Measurements from ENCODE around the gene CHRND.

DNA sequence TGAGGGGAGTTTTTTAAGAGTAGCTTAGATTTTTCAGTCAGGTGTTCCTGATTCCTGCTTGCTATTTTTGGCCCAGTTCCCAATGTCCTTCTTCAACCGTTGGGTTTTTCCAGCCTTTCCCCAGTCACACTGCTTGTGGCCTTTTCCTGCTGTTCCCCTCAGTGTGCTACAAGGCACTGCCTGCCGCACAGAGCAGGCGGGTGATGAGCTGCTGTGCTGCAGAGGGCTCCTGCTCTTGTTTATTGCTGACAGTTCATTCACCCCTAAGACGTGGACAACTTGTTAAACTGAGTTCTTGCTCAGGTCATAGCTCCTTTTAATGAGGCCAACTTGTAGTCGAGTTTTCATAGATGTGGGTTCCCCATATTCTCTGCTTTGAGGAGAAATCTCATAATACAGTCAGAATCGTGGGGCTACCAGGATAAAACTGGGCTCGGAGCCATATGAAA lies 45.1 kb downstream of the CHRND start:
- TF ChIP-seq, protein P1, sequence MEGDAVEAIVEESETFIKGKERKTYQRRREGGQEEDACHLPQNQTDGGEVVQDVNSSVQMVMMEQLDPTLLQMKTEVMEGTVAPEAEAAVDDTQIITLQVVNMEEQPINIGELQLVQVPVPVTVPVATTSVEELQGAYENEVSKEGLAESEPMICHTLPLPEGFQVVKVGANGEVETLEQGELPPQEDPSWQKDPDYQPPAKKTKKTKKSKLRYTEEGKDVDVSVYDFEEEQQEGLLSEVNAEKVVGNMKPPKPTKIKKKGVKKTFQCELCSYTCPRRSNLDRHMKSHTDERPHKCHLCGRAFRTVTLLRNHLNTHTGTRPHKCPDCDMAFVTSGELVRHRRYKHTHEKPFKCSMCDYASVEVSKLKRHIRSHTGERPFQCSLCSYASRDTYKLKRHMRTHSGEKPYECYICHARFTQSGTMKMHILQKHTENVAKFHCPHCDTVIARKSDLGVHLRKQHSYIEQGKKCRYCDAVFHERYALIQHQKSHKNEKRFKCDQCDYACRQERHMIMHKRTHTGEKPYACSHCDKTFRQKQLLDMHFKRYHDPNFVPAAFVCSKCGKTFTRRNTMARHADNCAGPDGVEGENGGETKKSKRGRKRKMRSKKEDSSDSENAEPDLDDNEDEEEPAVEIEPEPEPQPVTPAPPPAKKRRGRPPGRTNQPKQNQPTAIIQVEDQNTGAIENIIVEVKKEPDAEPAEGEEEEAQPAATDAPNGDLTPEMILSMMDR (IDR thresholded peaks at IDR 0.05; ENCODE audit: insufficient read depth, low read length) = no peak
- TF ChIP-seq GABPA (IDR thresholded peaks at IDR 0.05; ENCODE audit: low read depth) (no peak), REST (IDR thresholded peaks at IDR 0.05; ENCODE audit: insufficient replicate concordance, low read depth) (no peak), POLR2AphosphoS5 (IDR thresholded peaks at IDR 0.05; ENCODE audit: low read depth) (no peak), SPI1 (IDR thresholded peaks at IDR 0.05; ENCODE audit: borderline replicate concordance, low read depth) (no peak)
